T47D (cell line): ENCODE data around the gene PRSS27.

Experiments used
- DNase-seq, 2 experiments: peaks; one replicate each; pipeline versions ENCODE4 v3.0.0 to v3.0.0-alpha.2; 2011 to 2012; ENCODE audit warnings: low read depth in 1 of 2, low spot score in 1 of 2
- JUND ChIP-seq: IDR thresholded peaks from 2 replicates; pipeline ENCODE4 v1.6.1; 2012; ENCODE audit warnings: low read depth
- in situ Hi-C: cut with HindIII; loops from 2 replicates; pipeline ENCODE4 v1.10.0; 2016; ENCODE audit warnings: low sequenced_read_pairs, low pct_unique_long_range_greater_than_20kb

PRSS27 gene

GRCh38 chr16:2761886-2762583 lies 42.0 kb upstream of the PRSS27 start:
- DNase-seq = no peak
- no peak for TF ChIP-seq JUND
- in situ Hi-C loops = no loop called here

DNA sequence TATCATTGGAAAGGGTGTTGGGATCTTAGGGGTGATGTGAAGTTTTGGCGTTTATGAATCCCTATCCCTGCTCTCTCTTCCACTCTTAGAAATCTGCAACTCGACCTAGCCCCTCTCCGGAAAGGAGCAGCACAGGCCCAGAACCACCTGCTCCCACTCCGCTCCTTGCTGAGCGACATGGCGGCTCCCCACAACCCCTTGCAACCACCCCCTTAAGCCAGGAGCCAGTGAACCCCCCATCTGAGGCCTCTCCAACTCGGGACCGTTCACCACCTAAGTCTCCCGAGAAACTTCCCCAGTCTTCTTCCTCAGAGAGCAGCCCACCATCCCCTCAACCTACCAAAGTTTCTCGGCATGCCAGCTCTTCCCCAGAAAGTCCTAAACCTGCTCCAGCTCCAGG lies 41.4 kb upstream of the PRSS27 start:
- in situ Hi-C loops = no loop called here
- TF ChIP-seq JUND = no peak
- no peak for DNase-seq

- no peak for DNase-seq
- TF ChIP-seq JUND = no peak
- in situ Hi-C loops = no loop called here
Measured at GRCh38 chr16:2757344-2757743, 37.3 kb upstream of the PRSS27 start.

- TF ChIP-seq JUND = no peak
- in situ Hi-C loops = no loop called here
- no peak for DNase-seq
Measured at GRCh38 chr16:2756288-2757015, 36.4 kb upstream of the PRSS27 start.

DNA sequence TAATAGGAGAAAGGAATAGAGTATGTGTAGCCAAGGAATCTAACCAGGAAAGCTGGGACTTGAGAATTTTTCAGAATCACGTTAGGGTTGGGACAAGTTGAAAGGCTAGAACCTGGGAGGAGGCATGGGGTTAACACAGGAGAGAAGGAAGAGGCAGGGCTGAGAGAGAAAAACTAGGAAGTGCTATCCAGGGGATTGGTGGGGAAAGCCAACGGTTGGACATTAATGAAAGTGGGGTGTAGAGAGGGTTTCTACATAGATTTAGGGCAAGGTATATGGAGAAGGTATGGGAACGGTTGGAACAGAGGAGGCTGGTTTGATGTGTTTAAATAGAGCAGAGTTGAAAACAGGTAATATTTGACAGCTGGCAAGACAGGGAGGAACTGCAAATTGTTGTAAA lies 35.1 kb upstream of the PRSS27 start:
- TF ChIP-seq JUND = no peak

DNA sequence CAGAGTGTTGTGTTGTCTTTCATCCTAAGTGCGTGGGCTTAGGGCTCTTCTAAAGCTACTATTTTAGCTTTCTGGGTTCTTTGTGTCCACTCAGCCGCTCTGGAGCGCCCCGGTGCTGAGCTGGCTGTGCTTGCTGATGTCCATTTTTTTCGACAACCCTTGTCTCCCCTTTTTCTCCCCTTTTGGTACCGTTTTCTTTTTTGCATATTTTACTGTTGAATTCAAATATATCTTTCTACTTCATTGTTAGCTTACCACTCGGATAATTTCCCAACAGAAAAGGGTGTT lies 33.7 kb upstream of the PRSS27 start:
- DNase-seq = no peak
- TF ChIP-seq JUND = no peak
- in situ Hi-C loops = no loop called here

More for the DNA sequence above, 35.1 kb upstream of the PRSS27 start:
- no peak for DNase-seq
- in situ Hi-C loops = no loop called here

GRCh38 chr16:2752850-2753732 lies 33.1 kb upstream of the PRSS27 start:
- TF ChIP-seq JUND = no peak
- peak; percentile 78 to 92 for DNase-seq
- in situ Hi-C loops = no loop called here

GRCh38 chr16:2752035-2752849 lies 32.2 kb upstream of the PRSS27 start, which contains the start of gene SRRM2:
Gene SRRM2 (plus strand): TSS chr16:2752638. CDS start chr16:2756365, 3,727 bp downstream.
- DNase-seq = peak; percentile 95 to 97
- no peak for TF ChIP-seq JUND
- in situ Hi-C loops = no loop called here

DNA sequence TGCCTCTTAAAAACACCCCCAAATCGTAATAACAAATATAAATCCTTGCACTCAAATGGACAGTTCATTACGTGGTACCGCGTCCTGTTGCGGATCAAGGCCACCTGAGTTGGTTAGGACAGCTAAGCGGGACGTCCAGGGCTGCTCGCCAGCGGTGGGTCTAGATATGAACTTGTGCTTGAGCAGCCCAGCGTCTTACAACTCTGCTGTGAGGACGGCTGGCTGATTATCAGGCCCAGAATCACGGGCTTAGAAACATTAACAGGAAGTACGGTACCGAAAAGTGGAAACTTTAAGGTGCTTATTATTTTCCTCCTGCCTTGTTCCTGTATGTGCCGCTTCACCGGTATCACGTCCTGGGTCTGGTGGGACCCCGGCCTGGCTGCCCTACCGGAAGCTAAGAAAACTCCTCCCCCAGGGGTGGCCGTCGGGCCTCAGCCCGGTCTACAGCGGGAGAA lies 31.6 kb upstream of the PRSS27 start:
- in situ Hi-C loops = no loop called here
- TF ChIP-seq JUND = no peak
- DNase-seq = peak; percentile 39 to 59

- TF ChIP-seq JUND = no peak
- no peak for DNase-seq
- in situ Hi-C loops = no loop called here
Measured at GRCh38 chr16:2749936-2750335, 29.9 kb upstream of the PRSS27 start.

DNA sequence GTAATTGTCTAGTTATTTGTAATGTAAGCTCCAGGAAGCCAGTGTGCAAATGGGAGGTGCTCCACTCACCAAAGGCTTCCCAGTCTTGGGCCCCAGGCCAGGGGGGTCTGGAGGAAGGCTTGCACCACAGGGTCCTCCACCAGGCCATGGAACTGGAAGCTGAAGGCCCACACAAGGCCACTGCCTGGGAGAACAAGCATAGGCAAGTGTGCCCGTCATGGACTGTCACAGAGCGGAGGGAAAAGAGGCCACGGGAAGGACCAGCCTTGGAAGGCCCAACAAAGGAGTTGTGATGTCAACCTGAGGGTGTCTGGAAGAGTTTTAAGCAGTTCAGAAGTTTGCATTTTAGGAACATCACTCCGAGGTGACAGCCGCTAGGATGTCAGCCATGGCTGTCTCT lies 29.5 kb upstream of the PRSS27 start:
- DNase-seq = no peak
- no peak for TF ChIP-seq JUND
- in situ Hi-C loops = no loop called here

DNA sequence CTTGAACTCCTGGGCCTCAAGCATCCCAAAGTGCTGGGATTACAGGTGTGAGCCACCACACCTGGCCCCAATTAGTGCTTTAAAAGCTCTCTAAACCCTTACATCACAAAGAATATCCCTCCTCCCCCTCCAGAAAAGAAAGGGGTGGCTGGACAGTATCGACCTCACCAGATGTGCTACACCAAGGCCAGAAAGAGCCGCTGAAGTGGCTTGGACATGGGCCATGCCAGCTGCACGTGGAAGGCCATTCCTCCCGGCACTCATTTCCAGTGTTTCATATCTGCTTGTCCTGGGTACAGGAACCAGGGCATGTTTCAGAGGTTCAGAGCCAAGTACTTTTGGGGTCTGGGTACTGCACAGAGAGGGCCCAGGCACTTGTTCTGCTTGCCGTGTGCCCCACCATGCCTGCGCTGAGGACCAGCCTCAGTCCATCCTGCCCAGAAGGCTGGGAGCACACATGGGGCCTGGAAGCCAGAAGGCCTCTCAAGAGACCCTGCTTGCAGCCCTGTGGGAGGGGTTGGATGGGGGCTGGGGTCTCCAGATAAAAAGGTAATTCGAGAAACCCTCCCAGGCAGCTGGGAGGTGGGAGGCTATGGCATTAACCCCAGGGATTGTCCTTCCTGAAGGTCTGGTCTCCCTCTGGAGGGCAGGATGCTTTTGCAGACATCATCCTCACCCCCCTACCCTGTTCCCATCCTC lies 28.9 kb upstream of the PRSS27 start:
- in situ Hi-C loops = no loop called here
- TF ChIP-seq JUND = no peak
- DNase-seq = no peak
